HG02884 (cell line): ENCODE data around the gene ACAA2.
A peak's percentile ranks its signal among the peaks of the same experiment; 100 is the strongest.

Experiments
- ATAC-seq: cut with Tn5 transposase; IDR thresholded peaks from one replicate; pipeline ENCODE4 v1.9.1; 2021; ENCODE audit warnings: mild to moderate bottlenecking, moderate library complexity; ENCODE audit not compliant: unreplicated experiment

ACAA2 gene

GRCh38 chr18:49813319-49814146 lies at the start of gene ACAA2:
TSS of gene ACAA2 (minus strand) at chr18:49813533. CDS start at chr18:49813484, 49 bp downstream.
- ATAC-seq, result peak; percentile 71

GRCh38 chr18:49862656-49863385 lies 49.5 kb upstream of the ACAA2 start:
- ATAC-seq, result no peak

GRCh38 chr18:49861659-49862058 lies 48.3 kb upstream of the ACAA2 start:
- no peak for ATAC-seq

GRCh38 chr18:49859725-49860124 lies 46.4 kb upstream of the ACAA2 start:
- ATAC-seq, result no peak

GRCh38 chr18:49859021-49859359 lies 45.7 kb upstream of the ACAA2 start:
- no peak for ATAC-seq

- ATAC-seq, result no peak
These were observed 45.1 kb upstream of the ACAA2 start for GRCh38 chr18:49858309-49859020.

- no peak for ATAC-seq
These were observed 44.4 kb upstream of the ACAA2 start for GRCh38 chr18:49857708-49858107.

- ATAC-seq, result no peak
These were observed 43.2 kb upstream of the ACAA2 start for GRCh38 chr18:49856496-49856895.

- no peak for ATAC-seq
These were observed 42.5 kb upstream of the ACAA2 start for GRCh38 chr18:49855711-49856415.

GRCh38 chr18:49854681-49855080 lies 41.3 kb upstream of the ACAA2 start:
- no peak for ATAC-seq

- ATAC-seq, result no peak
These were observed 40.1 kb upstream of the ACAA2 start for GRCh38 chr18:49853436-49853835.

- ATAC-seq, result no peak
These were observed 39.7 kb upstream of the ACAA2 start for GRCh38 chr18:49853011-49853410.

- ATAC-seq, result no peak
These were observed 38.3 kb upstream of the ACAA2 start for GRCh38 chr18:49851624-49852023.

GRCh38 chr18:49850636-49851035 lies 37.3 kb upstream of the ACAA2 start:
- no peak for ATAC-seq

GRCh38 chr18:49849331-49850217 lies 36.2 kb upstream of the ACAA2 start:
- no peak for ATAC-seq

- no peak for ATAC-seq
These were observed 34.8 kb upstream of the ACAA2 start for GRCh38 chr18:49848115-49848514.

GRCh38 chr18:49847524-49847923 lies 34.2 kb upstream of the ACAA2 start:
- ATAC-seq, result no peak

GRCh38 chr18:49846718-49847470 lies 33.6 kb upstream of the ACAA2 start:
- ATAC-seq, result no peak

- no peak for ATAC-seq
These were observed 33.0 kb upstream of the ACAA2 start for GRCh38 chr18:49846361-49846662.
